HepG2 (cell line): Measurements from ENCODE around the gene SMIM44.

Experiments used
- ESRRA ChIP-seq: sonication (generic); formaldehyde crosslinking; IDR thresholded peaks from 2 replicates; pipeline ENCODE4 v1.5.1; 2020; ENCODE audit warnings: mild to moderate bottlenecking, low read depth, missing genetic modification reagents
- FOXP1 ChIP-seq, 2 experiments: fragments of 450-650 bp in 1 of 2; IDR thresholded peaks; 2 replicates each; pipeline ENCODE4 v1.6.1; 2017 to 2018; ENCODE audit warnings: antibody characterized with exemption in 1 of 2
- HCFC1 ChIP-seq: fragments of 150-350 bp; IDR thresholded peaks from 2 replicates; pipeline ENCODE4 v1.6.1; 2014; ENCODE audit warnings: low read depth, low read length
- IKZF5 ChIP-seq: IDR thresholded peaks from 2 replicates; pipeline ENCODE4 v1.6.1; 2018; ENCODE audit warnings: missing genetic modification reagents, mild to moderate bottlenecking, missing compliant biosample characterization
- MEF2D ChIP-seq: sonication (generic); formaldehyde crosslinking; IDR thresholded peaks from 2 replicates; pipeline ENCODE4 v1.5.1; 2020; ENCODE audit warnings: mild to moderate bottlenecking, missing genetic modification reagents
- PHF8 ChIP-seq: sonication (generic); formaldehyde crosslinking; IDR thresholded peaks from 2 replicates; pipeline ENCODE4 v1.5.0; 2020; ENCODE audit warnings: missing genetic modification reagents
- RFX5 ChIP-seq: IDR thresholded peaks from 2 replicates; pipeline ENCODE4 v1.6.1; 2011; ENCODE audit warnings: low read depth, low read length, improper control_type of control experiment
- RNF2 ChIP-seq: fragments of 450-650 bp; conservative IDR thresholded peaks from 2 replicates; pipeline ENCODE4 v1.6.1; 2016; ENCODE audit warnings: low read depth
- SUZ12 ChIP-seq: fragments of 150-350 bp; IDR thresholded peaks from 2 replicates; pipeline ENCODE4 v1.6.1; 2014; ENCODE audit warnings: low read depth, low read length
- ZNF792 ChIP-seq: IDR thresholded peaks from 2 replicates; pipeline ENCODE4 v1.6.1; 2016
- TF ChIP-seq, protein P1 (sequence below): sonication (generic); formaldehyde crosslinking; IDR thresholded peaks from 2 replicates; pipeline ENCODE4 v1.5.0; 2020; ENCODE audit warnings: mild to moderate bottlenecking, missing genetic modification reagents, moderate library complexity
- TF ChIP-seq, protein P2 (sequence below): sonication (generic); formaldehyde crosslinking; IDR thresholded peaks from 2 replicates; pipeline ENCODE4 v1.4.0; 2020; ENCODE audit warnings: missing genetic modification reagents

GRCh38 chr19:3522421-3523360, 39.5 kb upstream of the SMIM44 start:
- no peak for TF ChIP-seq ZNF792 (CRISPR knock-in tag)
- TF ChIP-seq, protein P1, sequence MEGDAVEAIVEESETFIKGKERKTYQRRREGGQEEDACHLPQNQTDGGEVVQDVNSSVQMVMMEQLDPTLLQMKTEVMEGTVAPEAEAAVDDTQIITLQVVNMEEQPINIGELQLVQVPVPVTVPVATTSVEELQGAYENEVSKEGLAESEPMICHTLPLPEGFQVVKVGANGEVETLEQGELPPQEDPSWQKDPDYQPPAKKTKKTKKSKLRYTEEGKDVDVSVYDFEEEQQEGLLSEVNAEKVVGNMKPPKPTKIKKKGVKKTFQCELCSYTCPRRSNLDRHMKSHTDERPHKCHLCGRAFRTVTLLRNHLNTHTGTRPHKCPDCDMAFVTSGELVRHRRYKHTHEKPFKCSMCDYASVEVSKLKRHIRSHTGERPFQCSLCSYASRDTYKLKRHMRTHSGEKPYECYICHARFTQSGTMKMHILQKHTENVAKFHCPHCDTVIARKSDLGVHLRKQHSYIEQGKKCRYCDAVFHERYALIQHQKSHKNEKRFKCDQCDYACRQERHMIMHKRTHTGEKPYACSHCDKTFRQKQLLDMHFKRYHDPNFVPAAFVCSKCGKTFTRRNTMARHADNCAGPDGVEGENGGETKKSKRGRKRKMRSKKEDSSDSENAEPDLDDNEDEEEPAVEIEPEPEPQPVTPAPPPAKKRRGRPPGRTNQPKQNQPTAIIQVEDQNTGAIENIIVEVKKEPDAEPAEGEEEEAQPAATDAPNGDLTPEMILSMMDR (CRISPR knock-in tag): no peak
- no peak for TF ChIP-seq HCFC1
- no peak for TF ChIP-seq RFX5
- TF ChIP-seq, protein P2, sequence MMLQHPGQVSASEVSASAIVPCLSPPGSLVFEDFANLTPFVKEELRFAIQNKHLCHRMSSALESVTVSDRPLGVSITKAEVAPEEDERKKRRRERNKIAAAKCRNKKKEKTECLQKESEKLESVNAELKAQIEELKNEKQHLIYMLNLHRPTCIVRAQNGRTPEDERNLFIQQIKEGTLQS (CRISPR knock-in tag): no peak
- no peak for TF ChIP-seq IKZF5
- no peak for TF ChIP-seq SUZ12
- no peak for TF ChIP-seq FOXP1 (IDR thresholded peaks at IDR 0.05)
- no peak for TF ChIP-seq FOXP1 (CRISPR knock-in tag; IDR thresholded peaks at IDR 0.05)
- TF ChIP-seq MEF2D: no peak
- no peak for TF ChIP-seq ESRRA
- TF ChIP-seq RNF2: no peak
- TF ChIP-seq PHF8 (CRISPR knock-in tag): no peak
